BLaER1 treated with 17β-estradiol and CSF1 and Interleukin-3, amounts not matched to agents 10 nM and 100 nM (cell line): ENCODE measurements around the gene FAIM.
A peak's percentile ranks its signal among the peaks of the same experiment; 100 is the strongest.

Experiments used
- H3K27ac ChIP-seq, 11 experiments: shearing (Covaris generic); formaldehyde crosslinking; 2 replicates each; pipeline ENCODE4 v1.8.1; 2022
- H3K27me3 ChIP-seq, 11 experiments: shearing (Covaris generic); formaldehyde crosslinking; 2 replicates each; pipeline ENCODE4 v1.8.1; 2022
- H3K36me3 ChIP-seq, 11 experiments: shearing (Covaris generic); formaldehyde crosslinking; 2 replicates each; pipeline ENCODE4 v1.8.1; 2022
- H3K4me1 ChIP-seq, 10 experiments: shearing (Covaris generic); formaldehyde crosslinking; 2 replicates each; pipeline ENCODE4 v1.8.1; 2022
- H3K4me2 ChIP-seq, 11 experiments: shearing (Covaris generic); formaldehyde crosslinking; 2 replicates each; pipeline ENCODE4 v1.8.1; 2022
- H3K4me3 ChIP-seq, 10 experiments: shearing (Covaris generic); formaldehyde crosslinking; 2 replicates each; pipeline ENCODE4 v1.8.1; 2022
- H3K9ac ChIP-seq, 11 experiments: shearing (Covaris generic); formaldehyde crosslinking; 2 replicates each; pipeline ENCODE4 v1.8.1; 2022
- H3K9me3 ChIP-seq, 11 experiments: shearing (Covaris generic); formaldehyde crosslinking; replicated peaks in 1 of 11; 2 replicates each; pipeline ENCODE4 v1.8.1; 2022
- H4K20me1 ChIP-seq, 11 experiments: shearing (Covaris generic); formaldehyde crosslinking; 2 replicates each; pipeline ENCODE4 v1.8.1; 2022
- Cebpa-rat ChIP-seq, 11 experiments: shearing (Covaris generic); IDR thresholded peaks; 2 replicates each; pipeline ENCODE4 v1.8.1; 2022

The FAIM gene

GRCh38 chr3:138578141-138578540 is 30.4 kb upstream of the FAIM start:
- H3K9me3 ChIP-seq = peaks cover 17 to 38% (median 24%) of the 10 kb centered on the region in 11 experiments
- H4K20me1 ChIP-seq = peaks cover 0 to 17% (median 0%) of the 10 kb centered on the region in 11 experiments; a peak in 3 of 22 replicates
- peaks cover 3 to 30% (median 15%) of the 10 kb centered on the region in 11 experiments; a peak in 20 of 22 replicates for H3K36me3 ChIP-seq
- H3K4me3 ChIP-seq = peak overlapping the region in 2 of 10 experiments; percentile 40 to 41; a peak in 3 of 20 replicates
- no peak for TF ChIP-seq Cebpa-rat (IDR thresholded peaks at IDR 0.05)
- peak overlapping the region in 1 of 11 experiments; percentile 12; a peak in 1 of 22 replicates for H3K9ac ChIP-seq
- H3K4me1 ChIP-seq = peaks cover 4 to 37% (median 30%) of the 10 kb centered on the region in 10 experiments; a peak in 19 of 20 replicates
- H3K27ac ChIP-seq = peak overlapping the region in 4 of 11 experiments; percentile 5 to 41 (median 18); a peak in 2 of 22 replicates
- peak overlapping the region in 10 of 11 experiments; percentile 16 to 84 (median 66); a peak in 20 of 22 replicates for H3K4me2 ChIP-seq
- H3K27me3 ChIP-seq = peaks cover 0 to 19% (median 0%) of the 10 kb centered on the region in 11 experiments; a peak in 4 of 22 replicates

DNA sequence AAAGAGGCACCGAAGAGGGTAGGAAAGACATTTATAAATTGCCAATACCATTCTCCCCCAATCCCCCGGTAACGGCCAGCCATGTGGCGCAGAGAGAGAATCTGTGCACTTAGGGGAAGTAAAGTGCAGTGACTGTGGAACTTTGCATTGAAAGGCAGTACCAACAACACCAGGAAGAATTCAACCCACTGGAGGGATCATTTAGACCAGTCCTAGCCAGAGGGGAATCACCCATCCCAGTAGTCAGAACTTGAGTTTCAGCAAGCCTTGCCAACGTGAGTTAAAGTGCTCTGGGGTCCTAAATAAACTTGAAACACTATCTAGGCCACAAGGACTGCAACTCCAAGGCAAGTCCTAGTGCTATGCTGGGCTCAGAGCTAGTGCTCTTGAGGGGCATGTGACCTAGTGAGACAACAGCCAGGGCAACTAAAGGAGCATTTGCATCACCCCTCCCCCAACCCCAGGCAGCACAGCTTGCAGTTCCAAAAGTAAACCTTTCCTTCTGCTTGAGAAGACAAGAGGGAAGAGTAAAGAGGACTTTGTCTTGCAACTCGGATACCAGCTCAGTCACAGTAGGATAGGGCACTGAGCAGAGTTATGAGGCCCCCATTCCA is 29.5 kb upstream of the FAIM start:
- H3K4me2 ChIP-seq = peak overlapping the region in 9 of 11 experiments; percentile 3 to 84 (median 67); a peak in 16 of 22 replicates
- peaks cover 2 to 24% (median 8%) of the 10 kb centered on the region in 11 experiments; a peak in 19 of 22 replicates for H3K36me3 ChIP-seq
- peaks cover 4 to 37% (median 30%) of the 10 kb centered on the region in 10 experiments; a peak in 19 of 20 replicates for H3K4me1 ChIP-seq
- H3K4me3 ChIP-seq = no peak overlapping the region
- peaks cover 10 to 29% (median 15%) of the 10 kb centered on the region in 11 experiments for H3K9me3 ChIP-seq
- H4K20me1 ChIP-seq = peaks cover 0 to 17% (median 0%) of the 10 kb centered on the region in 11 experiments; a peak in 3 of 22 replicates
- no peak for TF ChIP-seq Cebpa-rat (IDR thresholded peaks at IDR 0.05)
- H3K27me3 ChIP-seq = peaks cover 0 to 19% (median 0%) of the 10 kb centered on the region in 11 experiments; a peak in 4 of 22 replicates
- H3K9ac ChIP-seq = no peak overlapping the region
- peak overlapping the region in 4 of 11 experiments; percentile 3 to 23 (median 8); a peak in 3 of 22 replicates for H3K27ac ChIP-seq

DNA sequence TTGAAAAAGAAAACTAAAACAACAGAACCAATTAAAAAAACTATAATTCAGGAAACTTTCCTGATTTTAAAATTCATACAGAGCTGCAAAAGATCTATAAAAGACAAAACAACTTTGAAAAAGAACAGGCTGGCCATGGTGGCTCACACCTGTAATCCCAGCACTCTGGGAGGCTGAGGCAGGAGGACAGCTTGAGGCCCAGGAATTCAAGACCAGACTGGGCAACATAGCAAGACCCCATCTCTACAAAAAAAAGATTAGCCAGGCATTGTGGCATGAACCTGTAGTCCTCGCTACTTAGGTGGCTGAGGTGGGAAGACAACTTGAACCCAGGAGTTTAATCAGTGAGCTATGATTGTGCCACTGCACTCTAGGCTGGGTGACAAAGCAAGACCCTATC is 21.2 kb upstream of the FAIM start:
- peaks cover 0 to 25% (median 11%) of the 10 kb centered on the region in 11 experiments; a peak in 11 of 22 replicates for H3K36me3 ChIP-seq
- H3K4me1 ChIP-seq = peaks cover 0 to 7% (median 3%) of the 10 kb centered on the region in 10 experiments; a peak in 8 of 20 replicates
- peaks cover 0 to 15% (median 10%) of the 10 kb centered on the region in 11 experiments; a peak in 12 of 22 replicates for H3K9me3 ChIP-seq
- H3K27me3 ChIP-seq = no peaks in the 10 kb centered on the region
- H4K20me1 ChIP-seq = no peaks in the 10 kb centered on the region
- H3K4me3 ChIP-seq = no peak overlapping the region
- no peak for TF ChIP-seq Cebpa-rat (IDR thresholded peaks at IDR 0.05)
- H3K27ac ChIP-seq = no peak overlapping the region
- H3K9ac ChIP-seq = no peak overlapping the region
- no peak overlapping the region for H3K4me2 ChIP-seq

DNA sequence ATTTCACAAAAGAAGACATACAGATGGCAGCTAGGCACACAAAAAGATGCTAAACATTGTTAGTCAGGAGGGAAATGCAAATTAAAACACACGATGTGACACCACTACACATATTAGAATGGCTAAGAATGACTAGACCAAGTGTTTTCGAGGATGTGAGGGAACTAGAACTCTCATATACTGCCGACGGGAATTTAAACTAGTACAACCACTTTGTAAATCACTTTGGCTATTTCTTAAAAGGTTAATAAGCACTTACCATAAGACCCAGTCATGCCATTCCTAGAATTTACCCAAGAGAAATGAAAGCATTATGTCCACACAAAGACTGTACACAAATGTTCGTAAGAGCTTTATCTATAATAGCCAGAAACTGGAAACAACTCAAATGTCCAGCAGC is 20.1 kb upstream of the FAIM start:
- Histone ChIP-seq H4K20me1 (no peaks in the 10 kb centered on the region), H3K4me1 (peaks cover 0 to 18% (median 13%) of the 10 kb centered on the region in 10 experiments; a peak in 16 of 20 replicates), H3K4me2 (no peak overlapping the region), H3K9me3 (peaks cover 0 to 13% (median 10%) of the 10 kb centered on the region in 11 experiments; a peak in 12 of 22 replicates), H3K27me3 (no peaks in the 10 kb centered on the region), H3K4me3 (no peak overlapping the region), H3K27ac (no peak overlapping the region), H3K36me3 (peaks cover 0 to 25% (median 11%) of the 10 kb centered on the region in 11 experiments; a peak in 11 of 22 replicates), H3K9ac (no peak overlapping the region)
- TF ChIP-seq Cebpa-rat (IDR thresholded peaks at IDR 0.05) = no peak

DNA sequence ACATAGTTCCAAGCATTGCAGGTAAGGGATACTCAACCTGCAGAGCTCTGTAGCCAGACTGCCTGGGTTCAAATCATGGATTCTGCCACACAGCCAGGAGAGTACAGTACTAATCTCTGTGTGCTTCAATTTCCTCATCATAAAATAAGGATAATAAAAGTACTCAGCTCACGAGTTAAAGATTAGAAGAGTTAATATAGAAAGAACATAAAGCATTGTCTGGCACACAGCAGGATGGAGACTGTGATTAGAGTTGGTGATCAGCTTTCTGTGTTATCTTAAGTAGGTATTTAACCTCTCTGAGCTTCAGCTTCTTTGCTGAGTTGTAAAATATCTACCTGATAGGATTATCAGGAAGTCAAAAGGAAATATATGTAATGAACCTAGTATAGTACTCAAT is 17.2 kb upstream of the FAIM start:
- peaks cover 8 to 27% (median 22%) of the 10 kb centered on the region in 10 experiments; a peak in 18 of 20 replicates for H3K4me1 ChIP-seq
- no peak overlapping the region for H3K9ac ChIP-seq
- no peak for TF ChIP-seq Cebpa-rat (IDR thresholded peaks at IDR 0.05)
- peaks cover 0 to 20% (median 11%) of the 10 kb centered on the region in 11 experiments; a peak in 11 of 22 replicates for H3K36me3 ChIP-seq
- H4K20me1 ChIP-seq = no peaks in the 10 kb centered on the region
- H3K4me3 ChIP-seq = no peak overlapping the region
- no peaks in the 10 kb centered on the region for H3K27me3 ChIP-seq
- no peak overlapping the region for H3K27ac ChIP-seq
- no peak overlapping the region for H3K4me2 ChIP-seq
- H3K9me3 ChIP-seq = peaks cover 0 to 5% (median 2%) of the 10 kb centered on the region in 11 experiments; a peak in 9 of 22 replicates

- Histone ChIP-seq H3K4me1 (peaks cover 8 to 27% (median 22%) of the 10 kb centered on the region in 10 experiments; a peak in 18 of 20 replicates), H3K27me3 (no peaks in the 10 kb centered on the region), H3K9me3 (peaks cover 0 to 6% (median 4%) of the 10 kb centered on the region in 11 experiments; a peak in 18 of 22 replicates), H4K20me1 (no peaks in the 10 kb centered on the region), H3K4me3 (peak overlapping the region; percentile 70 to 84 (median 76)), H3K36me3 (peaks cover 0 to 13% (median 6%) of the 10 kb centered on the region in 11 experiments; a peak in 5 of 22 replicates), H3K4me2 (peak overlapping the region; percentile 77 to 92 (median 88)), H3K9ac (peak overlapping the region; percentile 77 to 86 (median 81)), H3K27ac (peak overlapping the region; percentile 45 to 92 (median 78); a peak in 21 of 22 replicates)
- TF ChIP-seq Cebpa-rat (IDR thresholded peaks at IDR 0.05) = no peak
These were observed 15.0 kb upstream of the FAIM start for GRCh38 chr3:138593488-138594149.

DNA sequence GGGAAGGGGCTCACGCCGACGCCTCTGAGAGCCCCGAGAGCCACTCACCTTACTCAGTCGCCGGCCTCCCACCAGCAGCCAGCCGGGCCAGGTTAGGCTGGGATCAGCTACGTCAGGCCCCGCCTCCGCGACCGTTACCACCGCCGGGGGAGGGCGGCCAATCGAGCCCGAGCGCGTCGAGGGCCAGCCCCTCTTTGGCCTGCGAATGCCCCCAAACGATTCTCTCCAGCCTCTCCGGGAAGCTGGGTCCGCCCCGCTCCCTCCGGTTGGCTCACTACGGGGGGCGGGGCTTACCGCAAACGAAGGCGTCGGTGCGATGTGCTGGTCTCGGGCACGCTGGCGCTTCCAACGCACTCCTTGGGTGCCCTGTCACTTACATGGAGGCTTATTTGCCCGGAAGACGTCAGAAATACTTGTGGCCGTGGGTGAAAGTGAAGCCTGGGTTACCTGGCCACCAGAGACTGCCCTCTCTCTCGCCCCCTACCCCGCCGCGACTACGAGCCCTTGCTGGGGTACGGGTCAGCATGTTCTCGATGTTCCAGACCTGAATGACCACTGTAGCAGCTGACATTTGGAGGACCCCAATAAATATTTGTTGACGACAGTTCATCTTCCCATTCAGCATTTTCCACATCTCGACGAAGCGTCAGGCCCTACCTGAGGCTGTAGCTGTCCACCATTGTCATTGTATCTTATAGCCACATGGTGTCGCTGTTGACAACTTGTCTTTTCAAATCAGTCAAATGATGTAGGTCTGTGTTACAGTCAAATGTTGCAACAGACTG is 14.2 kb upstream of the FAIM start, which contains the start of gene CEP70:
TSS of gene CEP70 (minus strand) at position 111 of the 785 bp plus-strand sequence. CDS start 21,333 bp downstream, outside the sequence.
- TF ChIP-seq Cebpa-rat (IDR thresholded peaks at IDR 0.05) = peak in 7 of 11 experiments; percentile 35 to 89 (median 60); a peak in 6 of 22 replicates
- H3K9ac ChIP-seq = peak within 1 kb of the TSS; percentile 77 to 86 (median 81)
- H3K27me3 ChIP-seq = no peaks in the 10 kb centered on the region
- H3K4me2 ChIP-seq = peak within 1 kb of the TSS; percentile 77 to 92 (median 88)
- peaks cover 0 to 13% (median 9%) of the 10 kb centered on the region in 11 experiments; a peak in 18 of 22 replicates for H3K9me3 ChIP-seq
- peaks cover 0 to 10% (median 2%) of the 10 kb centered on the region in 11 experiments; a peak in 5 of 22 replicates for H3K36me3 ChIP-seq
- H3K27ac ChIP-seq = peak within 1 kb of the TSS; percentile 45 to 92 (median 78); a peak in 21 of 22 replicates
- H4K20me1 ChIP-seq = no peaks in the 10 kb centered on the region
- peak within 1 kb of the TSS; percentile 70 to 84 (median 76) for H3K4me3 ChIP-seq
- peaks cover 8 to 27% (median 22%) of the 10 kb centered on the region in 10 experiments; a peak in 18 of 20 replicates for H3K4me1 ChIP-seq
